Hippocampal formation (tissue), 2 donors: ENCODE data around the gene SMTNL2.
"Not testable (repeated sequence)": the region's sequence is repeated elsewhere in the genome, so short reads cannot be mapped to it uniquely, and the experiment has no call there.

ENCODE experiments used
- DNase-seq, 2 donors: peaks; one replicate each; lab custom pipeline; 2025; lab: John Stamatoyannopoulos, UW

SMTNL2 gene

DNA sequence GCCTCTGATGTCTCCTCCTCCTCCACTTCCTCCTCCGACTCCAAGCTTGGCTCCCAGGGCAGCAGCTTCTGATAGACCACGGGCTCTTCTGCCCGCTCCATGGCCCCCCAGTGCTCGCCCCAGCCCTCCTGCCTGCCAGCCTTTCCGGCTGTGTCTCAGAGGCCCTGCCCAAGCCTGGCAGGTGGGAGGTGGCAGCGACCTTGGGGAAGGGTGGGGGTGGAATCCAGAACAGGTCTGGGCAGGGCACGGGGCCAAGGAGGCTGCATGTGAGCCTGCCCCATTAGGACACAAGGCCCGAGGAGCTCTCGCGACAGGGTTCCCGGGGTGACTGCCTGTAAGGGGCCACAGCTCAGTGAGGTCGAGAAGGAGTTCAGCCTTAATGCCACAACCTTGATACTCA lies 23.9 kb upstream of the SMTNL2 start, which contains the start of gene GGT6:
Gene GGT6 (minus strand): TSS at position 157 of the 400 bp plus-strand sequence. CDS start 56 bp downstream, at position 101.
- no peak for DNase-seq

DNA sequence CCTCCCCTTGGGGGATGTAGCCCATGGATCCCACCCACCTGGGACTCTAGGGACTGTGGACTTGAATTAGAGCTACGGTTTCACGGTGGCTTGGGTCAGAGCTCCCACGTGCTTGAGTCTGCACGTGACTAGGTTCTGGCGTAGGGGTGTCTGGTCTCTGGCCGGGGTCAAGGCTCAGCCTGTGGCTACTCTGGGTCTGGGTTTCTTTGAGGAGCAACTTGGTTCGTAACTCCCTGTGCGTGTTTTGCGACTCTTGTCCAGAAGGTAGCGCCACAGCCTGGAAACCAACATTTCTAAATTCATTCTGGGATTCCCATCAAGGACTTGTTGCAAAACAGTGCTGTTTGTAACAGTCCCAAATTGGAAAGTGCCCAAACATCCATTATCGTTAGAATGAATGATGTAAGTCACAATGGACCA lies 23.5 kb upstream of the SMTNL2 start:
- DNase-seq, result no peak

DNA sequence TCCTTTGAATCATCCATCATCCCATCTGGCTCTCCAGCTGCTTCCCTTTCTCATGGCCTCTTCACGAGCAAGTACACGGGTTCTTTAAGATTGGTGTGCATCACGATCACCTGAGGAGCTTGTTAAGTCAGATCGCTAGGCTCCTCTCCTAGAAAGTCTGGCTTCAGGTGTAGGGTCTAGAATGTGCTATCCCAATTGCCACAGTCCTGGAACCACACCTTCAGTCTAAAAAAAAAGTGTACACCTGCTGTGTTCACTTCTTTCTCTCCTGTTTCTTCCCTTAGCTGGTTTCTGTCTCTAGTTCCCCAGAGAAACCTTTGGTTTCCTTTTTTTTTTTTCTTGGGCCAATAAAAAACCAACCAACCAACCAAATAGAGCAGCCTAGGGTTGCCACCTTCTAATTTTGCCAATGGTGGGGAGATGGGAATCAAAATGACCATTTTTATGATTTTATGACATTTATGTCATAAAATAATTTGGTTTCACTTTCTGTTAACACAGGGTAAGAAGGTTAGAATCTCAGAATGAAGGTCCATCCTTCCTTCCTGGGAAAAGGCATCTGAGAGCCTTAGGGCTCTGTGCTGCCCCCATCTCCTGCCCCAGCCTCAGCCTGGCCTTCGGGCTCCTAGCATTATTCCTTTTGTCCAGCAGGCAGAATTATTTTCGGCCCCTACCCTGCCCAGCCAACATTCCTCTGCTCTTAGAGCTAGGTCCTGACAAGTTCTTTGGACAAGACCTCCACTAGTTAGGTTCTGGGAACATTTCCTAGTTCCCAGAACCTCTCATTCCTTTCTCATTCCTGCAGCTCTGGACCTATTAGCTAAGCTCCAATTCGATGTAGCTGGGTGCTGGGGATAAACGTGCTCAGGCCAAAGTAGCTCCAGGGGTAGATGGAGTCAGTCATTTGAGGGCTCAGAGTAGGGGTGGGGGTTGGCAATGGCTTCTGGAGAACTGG lies 22.0 kb upstream of the SMTNL2 start:
- DNase-seq, result no peak

DNA sequence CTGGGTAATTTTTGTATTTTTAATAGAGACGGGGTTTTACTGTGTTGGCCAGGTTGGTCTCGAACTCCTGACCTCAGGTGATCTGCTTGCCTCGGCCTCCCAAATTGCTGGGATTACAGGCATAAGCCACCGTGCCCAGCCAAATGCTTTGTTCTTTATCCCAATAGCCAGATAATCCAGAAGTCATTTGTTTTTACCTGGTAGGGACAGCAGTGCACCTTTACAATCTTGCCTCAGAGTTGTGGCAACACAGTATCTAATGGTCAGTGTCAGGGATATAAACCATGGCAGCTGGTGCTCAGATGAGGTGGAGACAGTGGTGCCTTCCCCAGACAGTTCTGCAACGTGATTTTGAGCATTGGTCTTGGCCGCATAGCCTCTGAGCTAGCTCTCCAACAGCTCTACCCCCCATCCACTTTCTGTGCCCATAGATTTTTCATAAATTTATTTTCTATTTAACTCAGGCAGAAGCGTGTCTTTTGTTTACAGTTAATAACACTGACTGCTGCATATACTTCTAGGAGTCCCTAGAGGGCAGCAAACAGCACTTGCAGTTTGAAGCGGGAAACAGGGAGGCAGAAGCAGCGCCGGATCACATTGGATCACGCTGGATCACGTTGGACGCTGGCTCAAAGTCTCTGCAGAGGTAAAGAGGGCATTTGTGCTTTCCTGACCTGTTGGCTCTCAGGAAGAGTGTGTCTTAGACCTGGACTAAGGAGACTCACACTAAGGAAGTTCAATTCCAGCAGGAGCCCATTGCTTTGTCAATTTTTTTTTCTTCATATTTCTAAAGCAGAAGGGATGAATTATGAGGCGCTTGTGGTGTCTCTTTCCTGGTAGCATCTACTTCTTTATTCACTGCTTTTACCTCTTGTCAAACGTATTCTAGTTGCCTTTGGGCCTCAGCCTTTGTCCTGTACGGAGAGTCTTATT lies 18.9 kb upstream of the SMTNL2 start:
- DNase-seq, result peak; percentile 25 to 80

DNA sequence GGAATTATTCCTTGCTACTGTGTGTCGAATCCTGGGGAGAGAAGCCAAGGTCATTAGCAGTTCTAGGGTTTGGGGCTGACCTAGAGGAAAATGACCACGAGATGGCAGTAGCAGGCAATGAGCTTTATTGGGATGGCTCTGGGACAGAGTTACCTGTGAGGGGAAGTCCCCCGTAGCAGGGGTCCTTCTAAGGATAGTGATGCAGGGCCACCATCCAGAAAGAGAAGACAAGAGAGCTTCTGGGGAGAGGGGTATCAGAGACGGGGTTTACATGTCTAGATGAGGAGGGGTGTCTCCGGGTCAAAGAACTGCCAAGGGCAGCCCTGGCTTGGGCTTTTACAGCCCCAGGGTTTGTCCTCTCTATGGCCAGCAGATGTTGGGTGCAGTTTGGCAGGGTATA lies 17.5 kb upstream of the SMTNL2 start:
- DNase-seq, result peak; percentile 31 to 39

DNA sequence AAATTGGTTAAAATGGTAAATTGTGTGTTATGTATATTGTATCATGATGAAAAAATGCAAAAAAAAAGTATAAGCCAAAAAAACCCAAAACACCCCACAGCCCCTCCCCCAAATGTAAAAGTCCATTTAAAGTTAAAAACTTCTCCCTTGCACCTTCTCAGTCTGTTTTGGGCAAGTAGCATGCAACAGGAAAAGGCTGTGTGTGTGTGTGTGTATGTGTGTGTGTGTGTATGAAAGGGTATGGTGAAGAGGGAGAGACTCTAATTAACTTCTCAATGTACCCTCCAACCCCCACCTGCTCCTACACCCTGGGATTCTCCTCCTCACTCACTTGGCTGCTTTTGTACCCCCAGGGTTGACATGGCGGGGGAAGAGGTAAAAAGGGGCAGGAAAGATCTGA lies 14.7 kb upstream of the SMTNL2 start:
- DNase-seq, result no peak

DNA sequence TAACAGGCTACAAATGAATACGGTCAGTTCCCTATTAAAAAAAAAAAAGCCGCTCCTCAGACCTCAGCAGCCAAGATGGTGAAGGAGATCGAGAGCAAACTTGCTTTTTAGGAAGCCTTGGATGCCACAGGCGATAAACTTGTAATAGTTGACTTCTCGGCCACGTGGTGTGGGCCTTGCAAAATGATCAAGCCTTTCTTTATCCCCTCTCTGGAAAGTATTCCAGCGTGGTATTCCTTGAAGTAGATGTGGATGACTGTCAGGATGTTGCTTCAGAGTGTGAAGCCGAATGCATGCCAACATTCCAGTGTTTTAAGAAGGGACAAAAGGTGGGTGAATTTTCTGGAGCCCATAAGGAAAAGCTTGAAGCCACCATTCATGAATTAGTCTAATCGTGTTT lies 12.2 kb upstream of the SMTNL2 start:
- DNase-seq, result no peak

DNA sequence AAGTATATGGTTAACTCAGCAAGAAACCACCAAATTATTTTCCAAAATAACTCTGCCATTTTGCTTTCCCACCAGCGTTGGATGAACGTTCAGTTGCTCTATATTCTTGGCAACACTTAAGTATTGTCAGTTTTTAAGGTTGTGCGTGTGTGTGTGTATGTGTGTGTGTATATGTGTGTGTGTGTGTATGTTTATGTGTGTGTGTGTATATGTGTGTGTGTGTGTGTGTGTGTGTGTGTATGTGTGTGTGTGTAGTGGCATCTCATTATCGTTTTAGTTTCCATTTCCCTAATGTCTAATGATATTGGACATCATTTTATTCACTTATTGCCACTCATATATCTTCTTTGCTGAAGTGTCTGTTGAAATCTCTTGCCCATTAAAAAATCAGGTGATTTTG lies 11.2 kb upstream of the SMTNL2 start:
- DNase-seq, result no peak

DNA sequence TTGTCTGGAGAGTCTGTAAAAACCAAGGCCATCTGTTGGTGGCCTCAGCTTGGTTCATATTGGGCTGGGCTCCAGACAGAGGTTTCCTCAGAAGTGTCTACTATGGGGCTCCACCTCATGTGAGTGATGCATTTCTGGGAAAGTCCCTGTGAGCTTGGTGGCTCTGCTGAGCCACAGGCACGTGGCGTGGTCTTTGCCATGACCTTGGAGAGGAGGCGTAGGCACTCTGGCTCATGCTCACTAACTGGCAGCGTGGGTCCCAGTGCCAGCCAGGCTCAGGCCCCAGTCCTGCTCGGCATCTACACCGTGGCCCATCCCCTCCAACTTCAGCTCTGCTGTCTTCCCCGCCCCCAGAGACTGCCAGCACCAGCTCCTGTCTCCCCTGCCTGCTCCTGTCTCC lies 10.7 kb upstream of the SMTNL2 start:
- DNase-seq, result no peak

DNA sequence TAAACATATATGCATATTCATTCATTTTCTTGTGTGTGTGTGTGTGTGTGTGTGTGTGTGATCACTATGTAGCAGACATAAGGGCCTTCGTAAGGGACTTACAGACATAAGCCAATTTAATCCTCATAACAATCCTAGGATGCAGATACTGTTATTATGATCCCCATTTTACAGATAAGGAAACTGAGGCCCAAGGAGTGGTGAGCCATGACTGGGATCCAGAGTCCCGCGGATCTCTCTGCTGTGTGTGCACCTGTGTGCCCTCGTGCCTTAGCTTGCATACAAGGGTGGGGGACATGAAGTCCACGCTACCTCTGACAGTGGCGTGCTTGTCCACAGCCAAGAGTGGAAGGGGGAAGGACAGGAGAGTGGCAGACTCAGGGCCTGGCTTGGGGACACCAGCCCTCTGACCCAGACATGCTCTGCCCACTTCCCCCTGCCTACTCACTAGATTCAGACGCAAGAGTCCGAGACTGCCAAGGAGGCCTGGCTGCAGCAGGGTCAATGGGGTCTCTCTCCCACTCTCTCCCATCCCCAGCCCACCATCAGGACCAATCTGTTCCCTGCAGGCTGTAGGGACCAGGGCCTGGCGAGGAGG lies 9.8 kb upstream of the SMTNL2 start:
- DNase-seq, result no peak

DNA sequence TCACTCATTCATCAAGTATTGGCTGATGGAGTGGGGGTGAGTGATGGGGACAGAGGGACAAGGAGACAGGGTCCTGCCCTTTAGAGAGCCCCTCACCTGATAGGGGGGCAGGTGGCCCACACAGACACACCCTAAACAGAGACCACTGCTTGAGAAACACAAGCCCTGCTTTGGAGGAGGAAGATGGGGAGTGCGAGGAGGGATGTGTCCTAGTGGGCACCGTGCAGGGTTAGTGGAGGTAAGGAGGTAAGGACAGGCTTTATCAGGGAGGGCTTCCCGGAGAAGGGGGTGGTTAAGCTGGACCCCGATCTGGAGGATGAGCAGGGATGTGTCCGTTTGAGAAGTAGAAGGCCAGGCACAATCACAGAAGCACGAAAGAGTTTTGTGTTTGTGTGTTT lies 8.2 kb upstream of the SMTNL2 start:
- DNase-seq, result no peak

DNA sequence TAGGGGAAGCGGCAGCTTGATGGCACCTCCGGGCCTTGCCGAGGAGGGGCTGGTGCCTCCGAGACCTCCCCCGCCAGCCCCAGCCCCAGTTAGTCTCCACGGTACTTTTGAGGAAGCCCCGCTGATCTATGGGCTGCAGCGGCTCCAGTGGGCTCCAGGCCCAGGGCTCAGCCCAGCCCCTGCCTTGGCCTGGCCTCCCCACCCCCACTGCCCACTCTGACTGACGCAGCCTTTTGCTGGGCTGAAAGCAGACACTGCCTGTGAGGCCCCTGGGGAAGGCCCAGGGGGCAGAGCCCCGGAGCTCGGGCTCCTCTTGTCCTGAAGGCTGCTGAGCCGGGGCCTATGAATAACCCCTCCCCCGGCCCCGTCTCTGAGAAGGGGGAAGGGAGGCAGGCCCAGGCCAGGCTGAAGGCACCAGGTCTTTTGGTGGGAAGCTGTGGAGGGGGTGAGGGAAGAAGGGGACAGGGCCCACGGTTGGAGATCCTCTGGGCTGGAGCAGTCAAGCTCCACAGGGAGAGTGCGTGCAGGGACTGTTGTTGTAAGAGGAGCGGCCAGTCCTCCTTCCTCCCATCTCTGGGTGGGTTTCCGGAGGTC lies 7.5 kb upstream of the SMTNL2 start:
- DNase-seq, result no peak

DNA sequence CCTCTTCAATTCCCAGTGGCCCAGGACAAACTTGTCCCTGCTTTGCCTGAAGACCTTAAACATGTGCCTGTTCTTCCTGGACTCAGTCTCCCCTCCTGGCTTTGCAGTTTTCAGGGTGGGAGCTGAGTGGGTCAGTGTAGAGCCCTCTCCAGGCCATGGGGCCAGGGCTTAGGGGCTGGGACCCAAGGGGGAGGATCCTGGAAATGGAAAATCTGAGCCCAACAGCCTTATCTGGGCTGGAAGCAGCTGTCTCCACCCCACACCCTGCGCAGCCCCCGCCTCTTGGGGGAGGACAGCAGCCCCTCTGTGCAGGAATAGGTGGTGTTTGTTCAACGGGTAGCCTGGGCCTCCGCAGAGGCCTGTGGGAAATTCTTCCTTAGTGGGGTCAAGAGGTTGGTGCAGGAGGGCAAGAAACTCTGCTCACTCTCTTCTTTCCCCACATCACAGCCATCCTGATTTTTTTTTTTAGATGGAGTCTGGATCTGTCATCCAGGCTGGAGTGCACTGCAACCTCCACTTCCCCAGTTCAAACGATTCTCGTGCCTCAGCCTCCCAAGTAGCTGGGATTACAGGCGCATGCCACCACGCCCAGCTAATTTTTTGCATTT lies 6.8 kb upstream of the SMTNL2 start:
- DNase-seq, result no peak

DNA sequence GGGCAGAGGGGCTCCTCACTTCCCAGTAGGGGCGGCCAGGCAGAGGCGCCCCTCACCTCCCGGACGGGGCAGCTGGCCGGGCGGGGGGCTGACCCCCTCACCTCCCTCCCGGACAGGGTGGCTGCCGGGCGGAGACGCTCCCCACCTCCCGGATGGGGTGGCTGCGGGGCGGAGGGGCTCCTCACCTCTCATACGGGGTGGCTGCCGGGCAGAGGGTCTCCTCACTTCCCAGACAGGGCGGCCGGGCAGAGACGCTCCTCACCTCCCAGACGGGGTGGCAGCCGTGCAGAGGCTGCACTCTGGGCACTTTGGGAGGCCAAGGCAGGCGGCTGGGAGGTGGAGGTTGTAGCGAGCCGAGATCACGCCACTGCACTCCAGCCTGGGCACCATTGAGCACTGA lies 6.0 kb upstream of the SMTNL2 start:
- not testable (repeated sequence) for DNase-seq

DNA sequence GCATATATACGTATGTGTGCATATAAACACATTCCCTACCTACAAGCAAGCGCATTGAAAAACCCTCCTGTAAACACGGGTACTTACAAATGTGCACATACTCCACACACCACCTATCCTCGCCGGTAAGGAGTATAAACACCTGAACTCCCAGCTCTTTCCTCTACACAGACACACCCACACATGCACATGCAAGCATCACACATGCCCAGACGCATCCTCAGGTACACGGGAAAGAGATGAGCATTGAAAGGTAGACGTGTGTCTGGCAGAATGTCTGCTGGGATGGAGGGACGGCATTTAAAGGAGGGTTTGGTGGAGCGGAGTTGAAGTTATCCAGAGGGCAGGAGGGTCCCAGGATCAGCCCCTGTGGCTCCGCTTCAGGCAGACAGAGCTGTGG lies 4.7 kb upstream of the SMTNL2 start:
- DNase-seq, result no peak

DNA sequence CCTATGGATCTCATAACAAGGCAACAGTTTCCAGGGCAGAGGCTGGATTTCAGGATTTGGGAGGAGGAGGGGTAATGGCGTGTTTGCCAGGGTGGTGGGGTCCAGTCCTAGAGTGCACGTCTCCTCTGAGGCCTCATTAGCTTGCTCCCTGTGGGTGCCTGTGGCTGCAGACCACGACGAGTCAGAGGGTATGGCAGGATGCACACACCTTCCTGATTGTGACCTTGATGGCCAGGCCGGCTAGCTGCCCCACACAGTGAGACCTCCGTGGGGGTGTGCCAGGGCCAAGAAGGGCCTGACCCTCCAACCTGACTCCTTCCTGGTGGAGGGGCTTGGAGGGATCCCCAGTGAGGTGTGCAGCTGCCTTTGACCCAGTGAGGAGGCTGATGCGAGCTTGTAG lies 4.0 kb upstream of the SMTNL2 start:
- no peak for DNase-seq

DNA sequence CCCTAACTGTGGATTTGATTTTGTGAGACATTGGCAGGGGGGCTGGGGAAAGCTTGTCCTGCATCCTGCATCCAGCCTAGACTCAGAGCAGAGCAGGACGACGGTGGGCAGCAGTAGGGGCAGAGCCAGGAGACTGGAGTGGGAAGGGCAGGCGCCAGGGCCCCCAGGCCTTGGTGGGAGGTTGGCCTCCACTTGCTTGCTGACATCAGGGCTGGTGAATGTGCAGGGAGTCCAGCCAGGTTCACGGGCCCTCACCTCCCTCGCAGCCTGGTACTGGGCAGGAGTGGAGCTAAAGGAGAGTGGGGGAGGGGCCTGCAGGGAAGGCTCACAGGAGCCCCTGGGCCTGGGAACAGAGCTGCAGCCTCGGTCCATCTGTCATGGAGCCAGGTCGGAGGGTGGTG lies 2.2 kb upstream of the SMTNL2 start:
- DNase-seq, result no peak

DNA sequence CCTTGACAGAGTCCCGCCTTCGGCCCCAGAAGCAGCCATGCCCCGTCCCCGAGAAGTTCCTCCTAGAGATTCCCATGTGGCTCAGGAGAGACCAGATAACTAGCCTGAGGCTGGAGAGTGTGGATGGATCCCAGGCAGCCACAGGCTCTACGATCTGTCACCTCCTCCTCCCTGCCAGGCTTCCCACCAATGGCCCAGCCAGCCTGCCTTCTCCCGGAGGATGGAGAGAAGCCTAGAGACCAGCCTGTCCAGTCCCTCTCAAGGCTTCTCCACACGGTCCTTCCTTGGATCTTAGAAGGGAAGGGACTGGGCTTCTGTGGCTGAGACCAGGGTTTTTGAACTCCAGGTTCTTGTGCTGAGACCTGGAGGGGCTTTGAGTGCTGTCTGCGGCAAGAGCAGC lies 1.6 kb upstream of the SMTNL2 start:
- no peak for DNase-seq

DNA sequence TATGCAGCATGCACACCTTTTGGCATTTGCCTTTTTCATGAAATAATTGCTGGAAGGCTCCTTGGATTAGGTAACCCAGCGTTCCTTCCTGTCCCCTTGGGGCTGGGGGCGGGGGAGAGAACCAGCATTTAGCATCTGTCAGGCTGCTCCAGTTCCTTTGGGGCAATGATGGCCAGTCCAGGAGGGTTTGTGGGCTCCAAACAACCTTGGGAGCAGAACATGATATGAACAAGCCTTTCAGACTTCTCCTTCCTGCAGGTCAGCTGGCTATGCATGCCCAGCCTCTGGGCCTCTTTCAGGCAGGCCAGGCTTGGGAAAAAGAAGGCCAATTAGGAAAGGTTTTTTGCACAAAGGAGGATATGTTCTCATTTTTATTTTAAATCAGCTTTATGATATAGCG lies 1.1 kb upstream of the SMTNL2 start:
- DNase-seq, result no peak

DNA sequence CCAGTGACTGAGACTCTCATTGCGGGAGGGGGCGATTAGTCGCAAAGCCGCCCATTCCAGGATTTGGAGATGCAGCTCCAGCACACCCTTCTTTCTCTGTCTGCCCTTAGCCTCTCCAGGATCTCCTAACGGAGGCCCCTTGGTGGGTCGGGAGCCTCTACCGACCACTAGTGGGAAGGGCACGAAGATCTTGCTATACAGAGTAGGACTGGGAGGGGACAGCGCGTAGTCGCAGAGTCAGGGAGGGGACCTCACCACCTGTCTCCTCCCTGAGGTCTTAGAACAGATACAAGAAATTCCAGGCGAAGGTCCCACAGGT lies 588 bp upstream of the SMTNL2 start:
- DNase-seq, result no peak

DNA sequence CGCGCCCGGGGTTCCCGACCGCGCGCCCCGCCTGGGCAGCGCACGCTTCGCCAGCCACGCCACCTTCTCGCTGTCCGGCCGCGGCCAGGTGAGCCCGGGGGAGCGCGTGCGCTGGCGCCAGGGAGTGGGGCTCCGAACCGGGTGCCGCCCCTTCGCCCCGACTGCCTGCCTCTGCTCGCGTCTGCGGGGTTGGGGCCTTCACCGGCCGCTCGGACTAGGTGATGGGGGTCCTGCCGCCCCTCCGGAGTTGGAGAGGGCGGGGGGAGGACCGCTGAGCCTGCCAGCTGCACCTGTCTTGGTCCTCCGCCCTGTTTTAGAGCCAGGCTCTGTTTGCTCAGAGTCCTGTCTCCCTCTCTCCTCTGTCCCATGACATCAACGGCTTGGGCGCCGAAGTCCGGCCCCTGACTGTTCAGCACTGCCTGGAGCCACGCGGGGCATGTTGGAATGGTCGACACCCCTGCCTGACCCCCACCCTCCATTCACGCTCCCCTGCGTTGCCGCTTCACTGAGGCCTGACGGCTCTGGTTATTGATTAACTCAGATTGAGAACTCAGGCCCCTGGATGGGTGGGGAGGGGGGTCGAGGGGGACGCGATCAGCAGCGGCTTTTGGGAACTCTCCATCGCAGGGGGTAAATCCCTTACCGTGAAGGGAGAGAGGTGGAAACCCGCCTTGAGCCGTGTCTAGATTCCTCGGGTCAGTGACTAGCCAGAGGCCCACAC lies 748 bp downstream of the SMTNL2 start:
- DNase-seq, result no peak
